NAMALWA (cell line): Measurements from ENCODE around the gene SACS.
"Not testable (repeated sequence)": the region's sequence is repeated elsewhere in the genome, so short reads cannot be mapped to it uniquely, and the experiment has no call there.

ENCODE experiments used
- DNase-seq: peaks from one replicate; pipeline ENCODE4 v3.0.0-alpha.2; 2015; ENCODE audit warnings: low spot score

SACS gene

DNA sequence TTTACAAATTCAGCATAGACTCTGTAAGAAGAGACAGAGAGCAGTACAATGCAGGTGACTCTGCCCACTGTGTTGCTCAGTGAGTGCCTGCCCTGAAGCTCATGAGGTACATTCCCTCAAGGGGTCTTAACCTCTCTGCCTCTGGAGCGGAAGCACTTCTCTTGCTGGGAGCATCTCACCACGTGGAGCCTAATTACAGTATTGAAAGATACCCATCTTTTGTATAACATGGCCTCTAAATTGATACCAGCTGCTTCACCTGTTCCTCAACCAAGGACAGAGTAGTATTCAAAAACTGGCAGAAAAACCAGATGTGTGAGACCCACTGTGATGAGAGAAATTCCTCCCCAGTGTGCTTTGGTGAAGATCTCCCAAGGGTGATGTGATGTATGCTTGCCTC, 77.1 kb downstream of the SACS start:
- no peak for DNase-seq

DNA sequence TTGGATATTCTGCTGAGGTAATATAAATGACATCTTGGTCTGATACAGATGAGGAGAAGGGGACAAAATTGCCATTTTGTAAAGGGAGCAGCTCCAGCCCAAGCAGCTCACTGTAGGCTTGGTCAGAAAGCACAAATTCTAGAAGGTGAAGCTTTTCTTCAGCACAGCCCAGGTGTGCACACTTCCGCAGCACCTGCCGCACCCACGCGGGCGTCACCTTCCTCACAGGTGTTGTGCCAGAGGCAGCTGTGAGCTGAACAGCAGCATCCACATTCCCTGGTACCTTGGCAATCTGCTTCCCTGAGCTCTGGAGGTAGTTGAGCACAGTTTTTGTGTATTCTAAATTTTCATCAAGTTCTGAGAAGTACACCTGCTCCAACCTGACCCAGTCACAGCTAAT, 79.0 kb downstream of the SACS start:
- no peak for DNase-seq

DNA sequence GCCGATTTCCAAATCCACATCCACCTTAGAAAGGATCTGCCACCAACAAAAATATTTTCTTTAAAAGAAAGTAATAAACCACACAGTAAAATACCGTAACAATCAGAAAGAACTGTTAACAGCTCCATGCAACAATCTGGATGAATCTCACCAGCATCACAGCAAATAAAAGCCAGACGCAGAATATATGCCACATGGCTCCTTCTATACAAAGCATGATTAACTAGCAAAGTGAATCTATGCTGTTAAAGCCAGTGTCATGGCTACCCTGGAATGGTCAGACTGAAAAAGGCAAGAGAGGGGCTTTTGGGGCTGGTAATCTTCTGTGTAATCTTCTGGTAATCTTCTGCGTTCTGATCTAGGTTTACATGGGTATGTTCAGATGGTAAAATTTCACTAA, 81.3 kb downstream of the SACS start:
- no peak for DNase-seq

GRCh38 chr13:23350009-23350408, 83.5 kb downstream of the SACS start:
- no peak for DNase-seq

DNA sequence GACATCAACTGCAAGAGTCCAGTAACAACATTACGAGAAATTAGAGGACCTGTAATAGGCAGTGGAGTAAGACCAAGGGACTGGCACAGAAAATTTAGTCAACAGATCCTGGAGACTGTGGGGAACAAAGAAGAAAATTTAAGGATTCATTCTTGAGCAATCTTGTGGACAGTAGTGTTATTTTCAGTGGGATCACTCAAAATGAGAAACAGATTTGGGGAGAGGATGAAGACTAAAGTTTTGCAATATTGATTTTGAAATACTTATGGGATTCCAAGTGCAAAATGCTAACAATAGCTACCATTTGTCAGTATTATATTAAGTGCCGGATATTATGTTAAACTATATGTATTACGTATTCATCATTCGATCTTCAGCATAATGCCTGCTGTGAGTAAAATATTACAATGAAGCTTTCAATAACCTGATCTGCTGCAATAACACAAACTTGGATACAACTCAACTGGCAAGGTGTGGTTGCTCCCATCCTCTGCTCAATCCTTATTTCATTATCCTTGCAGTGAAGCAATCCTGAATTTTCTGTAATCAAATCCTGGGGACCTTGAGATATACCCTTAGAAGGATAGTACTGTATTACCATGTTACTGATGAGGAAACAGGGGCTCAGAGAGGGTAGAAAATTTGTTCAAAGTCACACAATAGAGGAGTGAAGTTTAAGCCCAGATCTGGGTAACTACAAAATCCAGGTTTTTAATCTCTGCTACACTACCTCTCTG, 84.2 kb downstream of the SACS start:
- no peak for DNase-seq

- no peak for DNase-seq
These were observed 85.0 kb downstream of the SACS start for GRCh38 chr13:23348262-23349127.

DNA sequence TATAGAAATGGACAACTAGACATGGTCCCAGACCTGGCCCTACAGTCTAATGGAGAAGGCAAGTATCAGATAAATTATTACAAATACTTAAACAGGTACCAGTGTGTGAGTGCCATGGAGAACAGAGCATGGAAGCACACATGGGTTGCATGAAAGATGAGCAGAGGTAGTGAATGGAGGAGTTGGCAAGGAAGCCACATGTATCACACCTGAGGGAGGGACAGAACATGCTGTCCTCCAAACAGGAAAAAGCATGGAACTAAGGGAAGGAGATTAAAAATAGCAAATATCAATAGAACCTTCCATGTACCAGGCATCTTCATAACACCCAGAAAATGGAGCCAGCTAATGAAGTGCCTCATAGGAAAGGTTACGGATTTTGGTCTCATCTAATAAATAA, 85.9 kb downstream of the SACS start:
- no peak for DNase-seq

- DNase-seq: no peak
These were observed 88.4 kb downstream of the SACS start for GRCh38 chr13:23344931-23345595.

GRCh38 chr13:23339225-23339624, 94.3 kb downstream of the SACS start:
- DNase-seq: no peak

GRCh38 chr13:23330356-23330755, 103.1 kb downstream of the SACS start:
- no peak for DNase-seq

DNA sequence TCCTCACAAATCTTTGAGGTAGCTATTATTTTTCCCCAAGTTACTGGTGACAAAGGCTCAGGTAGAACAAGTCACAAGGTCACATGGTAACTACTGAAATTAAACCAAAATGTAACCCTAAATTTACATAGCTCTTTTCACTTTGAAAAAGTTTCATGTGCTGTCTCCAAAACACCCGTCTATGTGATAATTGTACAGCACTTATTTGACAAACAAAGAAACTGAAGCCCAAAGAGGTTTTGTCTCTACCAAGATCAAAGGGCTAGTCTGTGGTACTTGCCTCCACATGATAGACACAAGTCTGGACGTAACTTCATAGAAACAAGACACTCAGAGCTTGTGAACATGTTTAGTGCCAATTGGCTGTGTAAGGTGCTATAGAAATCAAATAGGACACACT, 108.3 kb downstream of the SACS start:
- no peak for DNase-seq

DNA sequence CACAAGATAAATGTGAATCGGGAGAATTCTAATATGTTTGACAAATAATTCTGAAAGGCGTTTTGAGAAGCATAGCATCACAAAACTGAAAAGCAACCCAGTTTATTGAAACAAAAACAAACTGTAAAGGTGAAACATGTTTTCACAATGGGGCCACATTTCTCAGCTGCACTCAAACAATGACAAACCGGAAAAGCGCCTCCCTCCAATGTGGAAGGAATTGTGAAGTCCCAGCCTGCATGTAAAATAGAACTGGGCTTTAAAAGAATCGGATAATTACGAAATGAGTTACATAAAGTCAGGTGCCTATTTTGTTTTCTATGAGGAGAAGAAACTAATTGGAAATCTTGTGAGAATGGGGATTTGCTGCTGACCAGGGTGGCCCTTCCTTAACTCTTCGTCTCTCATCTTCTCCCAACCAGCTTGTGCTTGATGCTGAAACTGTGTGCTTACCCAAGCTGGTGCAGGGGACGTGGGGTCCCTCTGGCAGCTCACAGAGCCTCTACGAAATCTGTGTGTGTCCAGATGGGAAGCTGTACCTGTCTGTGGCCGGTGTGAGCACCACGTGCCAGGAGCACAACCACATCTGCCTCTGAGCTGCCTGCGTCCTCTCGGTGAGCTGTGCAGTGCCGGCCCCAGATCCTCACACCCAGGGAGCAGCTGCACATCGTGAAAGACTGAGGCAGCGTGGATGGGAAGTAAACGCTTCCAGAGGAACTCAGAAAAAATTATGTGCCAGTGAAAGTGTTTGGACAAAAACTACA, 109.4 kb downstream of the SACS start:
- DNase-seq: no peak

- DNase-seq: no peak
These were observed 110.9 kb downstream of the SACS start for GRCh38 chr13:23322353-23323336.

DNA sequence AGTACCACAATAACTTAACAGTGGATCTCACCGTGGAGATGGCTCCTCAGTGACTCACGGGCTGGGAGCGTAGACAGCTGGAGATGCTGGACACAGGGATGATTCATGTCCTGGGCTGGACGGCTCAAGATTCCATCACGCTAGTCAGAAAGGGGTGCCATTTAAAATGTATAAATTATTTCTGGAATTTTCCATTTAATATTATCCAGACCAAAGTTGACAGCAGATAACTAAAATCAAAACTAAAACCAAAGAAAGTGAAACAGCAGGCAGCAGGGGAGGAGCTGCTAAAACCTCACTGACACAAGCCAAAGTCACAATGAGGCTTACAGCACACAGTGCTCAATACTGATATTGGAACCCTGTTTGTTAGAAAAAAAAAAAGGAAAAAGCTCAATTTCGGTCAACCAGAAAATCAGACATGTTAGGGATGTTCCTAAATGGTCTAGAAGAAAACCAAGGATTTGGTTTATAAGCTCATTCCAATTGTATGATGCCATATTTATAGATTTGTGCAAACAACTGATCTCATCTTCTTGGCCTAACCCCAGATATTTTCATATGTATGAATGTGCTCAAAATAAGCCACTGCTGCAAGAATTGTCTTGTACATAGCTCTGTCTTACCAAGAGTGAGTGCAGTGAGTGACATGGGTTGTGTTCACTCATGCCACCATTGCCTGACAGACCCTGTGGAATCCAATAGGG, 111.8 kb downstream of the SACS start:
- no peak for DNase-seq

DNA sequence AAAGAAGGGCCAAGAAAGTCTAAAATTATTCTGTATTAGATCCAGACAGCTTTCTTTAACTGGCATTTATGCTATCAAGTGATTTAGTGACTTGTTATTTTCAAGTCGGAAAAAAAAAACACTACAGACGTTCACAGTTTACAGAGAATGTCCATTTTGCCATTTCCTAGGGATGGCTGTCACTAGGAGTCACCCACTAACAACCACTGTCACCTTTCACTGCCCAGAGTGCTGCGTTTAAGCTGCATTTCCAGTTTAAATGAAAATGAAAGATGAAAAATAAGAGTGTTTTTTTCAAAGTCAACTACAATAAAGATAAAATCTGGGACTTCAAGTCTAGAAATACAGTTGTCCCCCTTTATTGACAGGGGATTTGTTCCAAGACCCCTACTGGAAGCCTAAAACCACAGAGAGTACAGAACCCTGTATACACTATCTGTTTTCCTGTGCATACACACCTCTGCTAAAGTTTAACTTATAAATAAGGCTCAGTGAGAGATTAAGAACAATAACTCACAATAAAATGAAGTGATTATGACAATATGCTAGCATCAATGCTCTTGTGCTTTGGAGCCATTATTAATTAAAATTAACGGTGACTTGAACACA, 112.5 kb downstream of the SACS start:
- DNase-seq: no peak

GRCh38 chr13:23319883-23320224, 113.6 kb downstream of the SACS start:
- no peak for DNase-seq

GRCh38 chr13:23314837-23315236, 118.7 kb downstream of the SACS start:
- not testable (repeated sequence) for DNase-seq

DNA sequence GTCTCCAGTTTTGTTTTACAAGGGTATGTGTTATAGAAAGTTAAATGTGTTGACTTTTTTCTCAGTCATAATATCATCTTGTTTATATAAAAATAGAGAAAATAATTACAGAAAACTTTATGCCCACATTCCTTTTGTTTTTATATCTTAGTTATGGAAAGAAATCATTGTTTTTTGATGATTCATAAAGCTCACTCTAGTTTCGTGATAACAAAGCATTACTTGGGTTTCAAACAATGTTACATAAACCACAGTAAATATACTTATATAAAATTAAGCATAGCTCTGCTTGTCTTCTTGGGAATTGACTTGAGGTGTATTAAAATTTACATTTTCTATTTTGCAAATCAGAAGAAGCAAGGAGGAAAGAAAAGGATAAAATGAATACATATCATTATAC, 140.9 kb downstream of the SACS start:
- no peak for DNase-seq

DNA sequence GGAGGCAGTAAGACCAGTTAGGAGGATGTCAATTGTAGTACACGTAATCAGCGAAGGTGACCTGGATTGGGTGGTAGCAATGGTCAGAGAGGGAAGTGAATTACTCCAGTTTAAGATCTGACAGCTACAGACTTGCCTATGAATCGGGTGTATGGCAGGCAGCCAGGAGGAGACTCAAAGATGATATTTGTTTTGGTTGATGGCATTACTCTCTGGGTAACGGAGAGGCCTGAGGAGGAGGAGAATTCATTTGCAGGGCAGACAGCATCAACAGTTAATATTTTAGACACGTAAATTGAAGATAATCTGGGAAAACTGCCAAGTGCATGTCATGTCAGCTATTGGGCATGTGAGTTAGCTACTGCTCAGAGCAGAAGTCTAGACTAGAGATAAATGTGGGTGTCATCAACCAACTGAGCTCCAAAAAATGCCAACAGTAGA, 143.6 kb downstream of the SACS start:
- DNase-seq: no peak

- DNase-seq: no peak
These were observed 144.5 kb downstream of the SACS start for GRCh38 chr13:23288995-23289394.
